Astrocyte (in vitro differentiated cells and primary cell): ENCODE measurements around the gene UBE2J2.

ENCODE experiments used
- CTCF ChIP-seq: IDR thresholded peaks from 2 replicates; pipeline ENCODE4 v1.5.1; 2011; ENCODE audit warnings: low read depth, mild to moderate bottlenecking, inconsistent platforms, low read length, moderate library complexity; ENCODE audit not compliant: insufficient read depth
- EZH2 ChIP-seq: IDR thresholded peaks from 2 replicates; pipeline ENCODE4 v1.6.1; 2012; ENCODE audit warnings: mild to moderate bottlenecking, low read length, inconsistent platforms; ENCODE audit not compliant: insufficient read depth

GRCh38 chr1:1234180-1234808 lies 39.4 kb downstream of the UBE2J2 start:
- TF ChIP-seq CTCF (no peak), EZH2 (no peak)
